ENCODE data around the gene GALR3.

DNA sequence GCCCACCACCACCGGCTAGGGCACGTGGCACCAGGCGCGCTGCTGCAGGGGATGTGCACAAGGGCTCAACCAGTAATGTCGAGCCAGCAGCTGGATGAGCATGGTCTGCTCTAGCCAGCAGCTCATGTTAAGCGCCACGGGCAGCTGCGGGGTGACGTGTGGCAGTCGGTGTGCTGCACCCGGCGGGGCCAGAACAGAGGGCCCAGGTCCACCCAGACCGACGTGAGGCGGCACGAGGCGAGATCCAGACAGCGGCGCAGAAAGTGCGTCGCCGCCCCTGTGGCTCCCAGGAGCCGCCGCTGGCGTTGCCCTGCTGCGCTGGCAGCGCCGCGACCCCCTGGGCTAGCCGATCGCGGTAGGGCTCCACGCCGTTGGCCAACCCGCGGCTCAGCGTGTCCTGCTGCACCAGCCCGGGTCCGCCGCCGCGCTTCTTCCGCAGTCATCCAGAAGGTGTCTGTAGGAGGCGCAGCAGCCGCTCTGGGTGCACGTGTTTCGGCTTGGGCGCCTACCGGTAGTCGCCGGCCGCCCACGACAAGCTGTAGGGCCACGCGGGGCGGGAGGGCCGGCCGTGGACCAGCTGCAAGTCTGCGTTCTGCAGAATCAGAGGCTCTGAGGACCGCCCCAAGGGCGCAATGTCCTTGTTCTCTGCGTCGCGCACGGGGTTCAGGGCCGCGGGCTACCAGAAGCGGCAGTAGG, 4.6 kb upstream of the GALR3 start:
- TF ChIP-seq CTCF (conservative IDR thresholded peaks at IDR 0.05) (no peak), EZH2 (IDR thresholded peaks at IDR 0.05; ENCODE audit: low read depth) (no peak)
